GM08714 (cell line): Measurements from ENCODE around the gene SEMA3A.

Experiments
- H3K4me3 ChIP-seq: fragments of 200-500 bp; sonication (Bioruptor generic); 2 replicates; pipeline ENCODE4 v1.5.1; 2014; ENCODE audit warnings: mild to moderate bottlenecking, low read length, inconsistent platforms
- ZNF274 ChIP-seq: IDR thresholded peaks from 2 replicates; pipeline ENCODE4 v1.6.1; 2012; ENCODE audit warnings: mild to moderate bottlenecking, low read depth, low read length

The SEMA3A gene

DNA sequence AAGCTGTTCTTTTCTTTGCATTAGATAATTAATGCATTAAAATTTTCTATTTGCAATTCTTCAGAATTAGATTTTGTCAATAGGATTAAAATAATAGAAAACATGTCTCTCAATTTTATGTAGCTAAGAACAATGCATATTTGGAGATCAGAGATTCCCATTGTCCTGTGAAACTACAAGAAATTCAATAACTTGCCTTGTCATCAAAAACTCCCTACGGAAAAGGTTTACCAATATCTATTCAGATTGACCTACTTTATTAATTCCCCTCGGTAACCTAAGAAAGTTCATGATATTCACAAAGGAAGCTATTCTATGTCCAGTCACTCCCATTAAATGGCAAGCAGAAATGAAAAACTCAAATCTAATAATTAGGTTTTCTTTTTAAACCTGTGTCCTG lies 172.6 kb downstream of the SEMA3A start:
- no peak for TF ChIP-seq ZNF274

DNA sequence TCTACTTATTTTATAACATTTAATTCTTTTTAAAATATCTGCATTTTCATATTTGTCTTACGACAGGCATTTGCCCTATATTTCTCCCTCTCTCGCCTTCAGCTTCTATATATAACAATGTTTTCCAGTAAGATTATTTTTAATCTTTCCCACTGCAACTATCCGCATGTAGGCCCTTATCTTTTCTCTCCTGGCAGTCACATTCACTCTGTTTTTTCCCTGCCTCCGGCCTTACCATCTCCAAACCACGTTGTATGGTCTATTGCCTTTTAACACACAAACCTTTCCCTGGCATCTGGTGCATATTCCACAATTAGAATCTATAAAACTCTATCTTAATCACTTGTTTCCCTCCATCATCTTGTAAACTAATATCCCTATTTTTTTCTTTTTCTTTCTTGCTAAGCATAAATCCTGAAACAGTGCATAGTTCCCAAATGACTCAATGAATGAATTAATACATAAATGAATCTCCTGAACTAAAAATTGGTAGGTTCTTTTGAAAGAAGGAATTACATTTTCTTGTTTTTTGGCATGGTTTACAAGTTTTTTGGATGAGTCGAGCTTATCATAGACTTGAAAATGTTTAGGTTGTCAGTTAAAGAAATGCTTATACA lies 173.2 kb downstream of the SEMA3A start:
- TF ChIP-seq ZNF274: no peak
- no peak overlapping the region for H3K4me3 ChIP-seq

More for the DNA sequence above, 172.6 kb downstream of the SEMA3A start:
- no peak overlapping the region for H3K4me3 ChIP-seq

DNA sequence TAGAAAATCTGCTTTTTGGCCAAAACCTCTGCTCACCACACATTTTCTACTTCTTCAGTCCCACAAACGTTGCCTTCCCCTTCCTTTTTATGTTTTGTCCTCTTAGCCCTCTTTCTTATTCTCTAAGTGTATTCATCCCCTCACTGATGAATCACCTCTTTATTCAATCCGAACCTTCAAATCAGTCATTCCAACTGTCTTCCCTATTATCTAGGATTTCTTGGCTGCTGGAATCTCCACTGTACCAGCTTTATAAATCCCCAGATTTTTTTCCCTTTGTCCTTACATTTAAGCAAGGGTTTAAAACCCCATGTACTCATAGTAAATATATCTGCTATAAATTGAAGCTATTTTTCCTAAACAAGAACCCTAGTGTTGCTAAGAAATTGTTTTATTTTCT lies 176.9 kb downstream of the SEMA3A start:
- H3K4me3 ChIP-seq: no peak overlapping the region
- TF ChIP-seq ZNF274: no peak

GRCh38 chr7:84013616-84014240 lies 180.9 kb downstream of the SEMA3A start:
- no peak for TF ChIP-seq ZNF274
- no peak overlapping the region for H3K4me3 ChIP-seq

DNA sequence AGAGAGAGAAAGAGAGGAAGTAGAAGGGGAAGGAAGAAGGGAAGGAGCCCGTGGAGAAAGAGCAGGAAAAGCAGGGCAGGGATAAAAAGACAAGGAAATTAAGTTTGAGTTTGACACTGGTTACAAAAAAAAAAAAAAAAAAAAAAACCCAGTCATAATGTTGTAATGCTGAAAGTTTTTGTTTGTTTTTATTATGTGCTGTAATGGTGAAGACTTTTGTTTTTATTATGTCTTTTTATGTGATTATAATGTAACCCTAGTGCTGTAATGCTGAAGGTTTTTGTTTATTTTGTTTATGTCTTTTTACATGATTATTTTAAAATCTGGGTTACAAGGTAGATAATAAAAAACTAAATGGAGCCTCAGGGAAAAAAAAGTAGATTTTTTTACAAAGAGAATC lies 184.8 kb downstream of the SEMA3A start:
- H3K4me3 ChIP-seq: no peak overlapping the region
- TF ChIP-seq ZNF274: no peak

DNA sequence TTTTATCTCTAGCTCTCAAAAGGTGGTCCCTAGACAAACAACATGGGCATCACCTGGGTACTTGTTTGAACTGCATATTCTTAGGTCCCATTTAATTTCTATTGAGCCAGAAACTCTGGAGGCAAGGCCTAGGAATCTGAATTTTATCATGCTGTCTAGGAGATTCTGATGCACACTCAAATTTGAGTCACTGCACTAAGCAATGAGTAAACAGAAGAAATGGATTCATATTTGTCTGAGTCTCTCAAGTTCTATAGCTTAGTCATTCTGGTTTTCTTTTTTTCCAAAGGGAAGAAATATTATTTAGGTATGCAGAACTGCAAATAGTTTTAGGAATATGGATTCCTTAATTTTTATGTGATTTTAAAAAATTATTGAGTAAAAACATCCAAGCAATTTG lies 185.5 kb downstream of the SEMA3A start:
- no peak for TF ChIP-seq ZNF274
- no peak overlapping the region for H3K4me3 ChIP-seq

DNA sequence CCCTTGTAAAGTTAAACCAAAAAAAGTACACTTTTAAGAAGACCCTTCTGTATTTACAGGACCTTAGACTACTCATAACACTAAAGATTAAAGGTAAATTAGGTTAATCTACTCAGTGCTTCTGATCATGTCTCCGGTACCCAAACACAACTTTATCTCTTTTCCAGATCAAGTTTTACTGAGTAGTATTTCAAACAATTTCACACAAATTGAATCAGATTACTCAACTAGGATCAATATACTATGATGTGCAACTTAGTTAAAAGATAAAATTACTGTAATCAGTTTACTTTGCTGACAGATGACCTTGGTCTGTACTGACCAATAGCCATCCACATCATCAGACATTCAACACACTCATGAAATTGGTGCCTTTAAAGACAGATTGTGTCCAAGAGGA lies 191.4 kb downstream of the SEMA3A start:
- no peak overlapping the region for H3K4me3 ChIP-seq
- no peak for TF ChIP-seq ZNF274

DNA sequence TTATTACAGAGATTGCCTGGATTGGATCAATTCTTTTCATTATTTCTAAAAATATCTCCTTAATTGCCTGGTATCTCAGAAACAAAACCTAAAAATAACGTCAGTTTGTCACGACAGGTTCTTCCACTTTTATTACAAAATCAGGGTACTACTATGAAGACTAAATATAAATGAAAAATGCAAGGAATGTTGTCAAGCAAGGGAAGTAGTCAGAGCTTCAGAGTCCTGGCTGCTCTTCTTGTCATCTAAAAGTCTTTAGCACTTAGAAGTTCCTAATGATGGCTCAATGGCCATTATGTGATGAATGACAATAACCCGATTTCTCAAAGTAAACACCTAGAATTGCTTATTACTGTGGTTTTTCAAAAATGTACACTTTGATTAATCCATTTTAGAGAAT lies 192.2 kb downstream of the SEMA3A start:
- no peak for TF ChIP-seq ZNF274
- H3K4me3 ChIP-seq: no peak overlapping the region

- no peak for TF ChIP-seq ZNF274
- no peak overlapping the region for H3K4me3 ChIP-seq
Observed at GRCh38 chr7:83996879-83997278, 197.7 kb downstream of the SEMA3A start.

GRCh38 chr7:83987764-83988163 lies 206.8 kb downstream of the SEMA3A start:
- no peak for TF ChIP-seq ZNF274
- H3K4me3 ChIP-seq: no peak overlapping the region

DNA sequence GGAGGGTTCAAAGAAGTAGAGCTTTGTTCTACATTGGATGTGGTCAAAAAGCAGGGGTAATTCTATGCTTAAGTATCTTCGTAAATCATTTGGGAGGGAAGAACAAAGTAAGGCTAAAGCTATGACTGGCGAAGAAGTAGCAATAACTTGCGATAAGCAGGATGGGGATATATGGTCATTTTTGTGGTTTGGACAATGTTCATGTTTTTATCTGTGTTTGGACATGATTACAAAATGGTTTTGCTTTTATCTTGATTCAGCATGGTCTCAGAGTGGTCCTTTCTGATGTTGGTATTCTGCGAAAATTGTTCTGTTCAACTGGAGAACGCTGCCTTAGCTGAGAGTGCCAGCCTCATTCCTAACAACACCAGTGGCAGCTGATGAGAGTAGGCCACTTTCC lies 208.8 kb downstream of the SEMA3A start:
- TF ChIP-seq ZNF274: no peak
- H3K4me3 ChIP-seq: no peak overlapping the region

DNA sequence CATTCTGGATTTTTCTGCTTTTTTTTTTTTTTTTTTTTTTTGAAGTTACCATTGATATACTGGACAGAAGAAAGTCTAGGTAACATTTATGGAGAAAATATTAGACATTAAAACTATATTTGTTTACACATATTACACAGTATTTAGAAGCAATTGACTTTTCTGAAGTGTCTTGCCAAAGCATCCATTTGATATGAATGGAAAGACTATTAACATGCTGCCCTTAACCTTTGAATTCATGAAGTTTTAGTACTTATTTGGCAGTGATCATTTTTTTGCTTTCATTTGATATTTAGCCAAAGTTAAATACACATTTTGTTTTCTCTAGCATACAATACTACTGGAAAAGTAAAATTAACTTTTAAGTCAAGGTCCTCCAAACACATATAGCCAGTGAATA lies 210.0 kb downstream of the SEMA3A start:
- H3K4me3 ChIP-seq: no peak overlapping the region
- no peak for TF ChIP-seq ZNF274

DNA sequence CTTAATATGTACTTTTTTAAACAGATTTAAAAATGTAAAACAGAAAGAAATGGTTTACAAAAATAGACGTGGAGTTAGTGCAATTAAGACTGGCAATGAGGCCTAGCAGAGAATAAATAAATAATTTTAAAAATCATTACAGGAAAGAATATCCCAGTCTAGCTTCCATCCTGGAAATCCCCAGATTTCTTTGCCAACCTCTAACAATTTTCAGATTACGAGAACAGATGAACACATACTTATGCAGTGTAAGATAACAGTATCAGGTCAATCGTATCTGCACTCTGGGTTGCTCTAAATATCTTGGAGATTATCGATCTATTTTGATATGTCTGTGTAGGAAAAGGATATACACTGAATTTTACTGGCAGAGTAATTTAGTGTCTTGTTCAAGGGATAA lies 210.5 kb downstream of the SEMA3A start:
- no peak overlapping the region for H3K4me3 ChIP-seq
- no peak for TF ChIP-seq ZNF274

GRCh38 chr7:83983606-83984005 lies 211.0 kb downstream of the SEMA3A start:
- TF ChIP-seq ZNF274: no peak
- no peak overlapping the region for H3K4me3 ChIP-seq

GRCh38 chr7:83976302-83976701 lies 218.3 kb downstream of the SEMA3A start:
- H3K4me3 ChIP-seq: no peak overlapping the region

GRCh38 chr7:83970081-83970480 lies 224.5 kb downstream of the SEMA3A start:
- no peak for TF ChIP-seq ZNF274
- no peak overlapping the region for H3K4me3 ChIP-seq

More at GRCh38 chr7:83976302-83976701, 218.3 kb downstream of the SEMA3A start:
- no peak for TF ChIP-seq ZNF274
